Measurements from ENCODE around the gene PYDC1.
"Not testable (repeated sequence)": the region's sequence is repeated elsewhere in the genome, so short reads cannot be mapped to it uniquely, and the experiment has no call there.

PYDC1 gene

GRCh38 chr16:31248344-31248743 is 31.4 kb upstream of the PYDC1 start:
- Histone ChIP-seq H3K9me3 (replicated peaks; ENCODE audit: insufficient read depth, low read length) (no peaks in the 10 kb centered on the region), H3K36me3 (replicated peaks; ENCODE audit: insufficient read depth, low read length) (no peaks in the 10 kb centered on the region), H3F3A (ENCODE audit: insufficient read depth, low read length) (no peaks in the 10 kb centered on the region), H3K27me3 (replicated peaks; ENCODE audit: insufficient read depth, low read length) (peaks cover 11% of the 10 kb centered on the region; the same call in 1 of the 2 replicates), H3K4me3 (ENCODE audit: low read length) (no peak overlapping the region), H3K9me2 (replicated peaks; ENCODE audit: insufficient read depth, low read length) (no peaks in the 10 kb centered on the region), H2AFZ (ENCODE audit: low read length) (no peak overlapping the region), H3K4me2 (ENCODE audit: low read depth, low read length) (no peak overlapping the region), H3K27ac (ENCODE audit: low read length) (no peak overlapping the region), H3K79me2 (ENCODE audit: low read length) (no peaks in the 10 kb centered on the region), H4K20me1 (ENCODE audit: insufficient read depth, low read length) (no peaks in the 10 kb centered on the region), H3K9ac (ENCODE audit: low read length) (no peak overlapping the region), H3K4me1 (ENCODE audit: low read length) (no peaks in the 10 kb centered on the region)
- TF ChIP-seq CTCF (IDR thresholded peaks at IDR 0.05; ENCODE audit: low read length) (no peak), EZH2phosphoT487 (IDR thresholded peaks at IDR 0.05; ENCODE audit: low read length) (no peak)
- DNase-seq: no peak

- Histone ChIP-seq H3K9me2 (replicated peaks; ENCODE audit: insufficient read depth, low read length) (no peaks in the 10 kb centered on the region), H3K36me3 (replicated peaks; ENCODE audit: insufficient read depth, low read length) (no peaks in the 10 kb centered on the region), H2AFZ (ENCODE audit: low read length) (no peak overlapping the region), H3K4me2 (ENCODE audit: low read depth, low read length) (no peak overlapping the region), H3K4me3 (ENCODE audit: low read length) (no peak overlapping the region), H3K9me3 (replicated peaks; ENCODE audit: insufficient read depth, low read length) (no peaks in the 10 kb centered on the region), H3K27me3 (replicated peaks; ENCODE audit: insufficient read depth, low read length) (peaks cover 17% of the 10 kb centered on the region; the same call in 1 of the 2 replicates), H3K9ac (ENCODE audit: low read length) (no peak overlapping the region), H3F3A (ENCODE audit: insufficient read depth, low read length) (no peaks in the 10 kb centered on the region), H3K4me1 (ENCODE audit: low read length) (no peaks in the 10 kb centered on the region), H3K79me2 (ENCODE audit: low read length) (no peaks in the 10 kb centered on the region), H3K27ac (ENCODE audit: low read length) (no peak overlapping the region), H4K20me1 (ENCODE audit: insufficient read depth, low read length) (no peaks in the 10 kb centered on the region)
- DNase-seq: no peak
- TF ChIP-seq EZH2phosphoT487 (IDR thresholded peaks at IDR 0.05; ENCODE audit: low read length) (no peak), CTCF (IDR thresholded peaks at IDR 0.05; ENCODE audit: low read length) (no peak), EZH2 (optimal IDR thresholded peaks at IDR 0.05; ENCODE audit: low read depth, low read length) (no peak)
Measured at GRCh38 chr16:31246296-31246695, 29.4 kb upstream of the PYDC1 start.

GRCh38 chr16:31245598-31245997 is 28.7 kb upstream of the PYDC1 start:
- not testable (repeated sequence) for H3K9me2 ChIP-seq (replicated peaks; ENCODE audit: insufficient read depth, low read length); H3K4me3 ChIP-seq (ENCODE audit: low read length); H3K4me2 ChIP-seq (ENCODE audit: low read depth, low read length); DNase-seq; H3K27ac ChIP-seq (ENCODE audit: low read length); H3K4me1 ChIP-seq (ENCODE audit: low read length); H2AFZ ChIP-seq (ENCODE audit: low read length); H4K20me1 ChIP-seq (ENCODE audit: insufficient read depth, low read length); H3K79me2 ChIP-seq (ENCODE audit: low read length); H3K9me3 ChIP-seq (replicated peaks; ENCODE audit: insufficient read depth, low read length); H3F3A ChIP-seq (ENCODE audit: insufficient read depth, low read length); H3K9ac ChIP-seq (ENCODE audit: low read length); H3K36me3 ChIP-seq (replicated peaks; ENCODE audit: insufficient read depth, low read length)
- H3K27me3 ChIP-seq (replicated peaks; ENCODE audit: insufficient read depth, low read length): peaks cover 17% of the 10 kb centered on the region; the same call in 1 of the 2 replicates

- TF ChIP-seq EZH2 (optimal IDR thresholded peaks at IDR 0.05; ENCODE audit: low read depth, low read length): no peak
- no peak for TF ChIP-seq EZH2phosphoT487 (IDR thresholded peaks at IDR 0.05; ENCODE audit: low read length)
- no peak for TF ChIP-seq CTCF (IDR thresholded peaks at IDR 0.05; ENCODE audit: low read length)
- no peaks in the 10 kb centered on the region for H3K9me3 ChIP-seq (replicated peaks; ENCODE audit: insufficient read depth, low read length)
- no peaks in the 10 kb centered on the region for H3K79me2 ChIP-seq (ENCODE audit: low read length)
- peaks cover 17% of the 10 kb centered on the region; the same call in 1 of the 2 replicates for H3K27me3 ChIP-seq (replicated peaks; ENCODE audit: insufficient read depth, low read length)
- no peaks in the 10 kb centered on the region for H3K4me1 ChIP-seq (ENCODE audit: low read length)
- H3K4me2 ChIP-seq (ENCODE audit: low read depth, low read length): no peak overlapping the region
- H3K9ac ChIP-seq (ENCODE audit: low read length): no peak overlapping the region
- H3K4me3 ChIP-seq (ENCODE audit: low read length): no peak overlapping the region
- no peaks in the 10 kb centered on the region for H4K20me1 ChIP-seq (ENCODE audit: insufficient read depth, low read length)
- H3F3A ChIP-seq (ENCODE audit: insufficient read depth, low read length): no peaks in the 10 kb centered on the region
- no peak overlapping the region for H3K27ac ChIP-seq (ENCODE audit: low read length)
- no peak for DNase-seq
- no peaks in the 10 kb centered on the region for H3K36me3 ChIP-seq (replicated peaks; ENCODE audit: insufficient read depth, low read length)
- H2AFZ ChIP-seq (ENCODE audit: low read length): no peak overlapping the region
- no peaks in the 10 kb centered on the region for H3K9me2 ChIP-seq (replicated peaks; ENCODE audit: insufficient read depth, low read length)
Measured at GRCh38 chr16:31243734-31244670, 27.1 kb upstream of the PYDC1 start.
